HG03460 (cell line): ENCODE results near the gene LNPEP.
"Not testable (repeated sequence)": the region's sequence is repeated elsewhere in the genome, so short reads cannot be mapped to it uniquely, and the experiment has no call there.

Experiments
- ATAC-seq: cut with Tn5 transposase; IDR thresholded peaks from one replicate; pipeline ENCODE4 v1.9.1; 2021; ENCODE audit not compliant: unreplicated experiment

The LNPEP gene

GRCh38 chr5:96928931-96929708 is 6.8 kb upstream of the LNPEP start:
- ATAC-seq, result no peak

- no peak for ATAC-seq
Measured at GRCh38 chr5:96930058-96930457, 5.8 kb upstream of the LNPEP start.

- ATAC-seq, result no peak
Measured at GRCh38 chr5:96930589-96930988, 5.3 kb upstream of the LNPEP start.

- ATAC-seq, result not testable (repeated sequence)
Measured at GRCh38 chr5:96931037-96931436, 4.8 kb upstream of the LNPEP start.

- no peak for ATAC-seq
Measured at GRCh38 chr5:96931605-96932004, 4.3 kb upstream of the LNPEP start.

- no peak for ATAC-seq
Measured at GRCh38 chr5:96932026-96932425, 3.9 kb upstream of the LNPEP start.

- ATAC-seq, result no peak
Measured at GRCh38 chr5:96933764-96934707, 1.8 kb upstream of the LNPEP start.

GRCh38 chr5:96934708-96935558 is 947 bp upstream of the LNPEP start:
- peak; percentile 59 for ATAC-seq

GRCh38 chr5:96936431-96937320 is 796 bp downstream of the LNPEP start:
- ATAC-seq, result peak; percentile 27

GRCh38 chr5:96940586-96940985 is 4.7 kb downstream of the LNPEP start:
- ATAC-seq, result no peak

GRCh38 chr5:96941140-96941539 is 5.3 kb downstream of the LNPEP start:
- no peak for ATAC-seq

- ATAC-seq, result no peak
Measured at GRCh38 chr5:96942078-96942477, 6.2 kb downstream of the LNPEP start.

- ATAC-seq, result no peak
Measured at GRCh38 chr5:96942911-96943310, 7.0 kb downstream of the LNPEP start.

- no peak for ATAC-seq
Measured at GRCh38 chr5:96943799-96944198, 7.9 kb downstream of the LNPEP start.

GRCh38 chr5:96945144-96945897 is 9.4 kb downstream of the LNPEP start:
- no peak for ATAC-seq

GRCh38 chr5:96946381-96946780 is 10.5 kb downstream of the LNPEP start:
- no peak for ATAC-seq

- no peak for ATAC-seq
Measured at GRCh38 chr5:96952118-96952750, 16.4 kb downstream of the LNPEP start.

- no peak for ATAC-seq
Measured at GRCh38 chr5:96952974-96953730, 17.3 kb downstream of the LNPEP start.
